ENCODE data around the gene MMADHC.

GRCh38 chr2:149586063-149586462 is 1.5 kb downstream of the MMADHC start:
- TF ChIP-seq EZH2 (IDR thresholded peaks at IDR 0.05; ENCODE audit: low read depth) (no peak), CTCF (conservative IDR thresholded peaks at IDR 0.05) (no peak)

Measured in PC-9 (cell line).